Measurements from ENCODE around the gene SLC2A9. TPM values are rescaled to one million over a fixed set of nuclear protein-coding genes. Genes with fewer than 3 reads are reported as not detected.

SLC2A9 gene
- total RNA-seq, 3 donors from 2014 or later, result 6.2 to 10.7 (median 9.5) TPM

DNA sequence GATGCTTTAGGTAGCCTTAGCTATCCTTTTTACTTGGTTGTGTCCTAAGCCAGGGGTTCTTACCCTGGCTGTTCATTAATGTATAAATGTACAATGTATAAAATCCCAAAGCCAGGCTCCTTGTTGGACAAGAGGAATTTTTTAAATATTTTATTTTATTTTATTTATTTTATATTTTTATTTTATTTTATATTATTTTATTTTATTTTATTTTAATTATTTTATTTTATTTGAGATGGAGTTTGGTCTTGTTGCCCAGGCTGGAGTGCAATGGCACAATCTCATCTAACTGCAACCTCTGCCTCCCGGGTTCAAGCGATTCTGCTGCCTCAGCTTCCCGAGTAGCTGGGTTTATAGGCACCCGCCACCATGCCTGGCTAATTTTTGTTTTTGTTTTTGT is 8.1 kb upstream of the SLC2A9 start:
- peaks cover 5 to 14% of the 10 kb centered on the region in 2 donors for H3K4me1 ChIP-seq
- H3K27me3 ChIP-seq, result no peaks in the 10 kb centered on the region
- no peak overlapping the region for H3K4me3 ChIP-seq
- no peak for DNase-seq (ENCODE audit: low spot score in 2 of 2)
- H3K9me3 ChIP-seq, result no peaks in the 10 kb centered on the region
- no peaks in the 10 kb centered on the region for H3K36me3 ChIP-seq
- no peak overlapping the region for H3K27ac ChIP-seq
- intact Hi-C loops (cut with DNase I; ENCODE audit: low total_unique reads), result no loop called here
- TF ChIP-seq POLR2A (IDR thresholded peaks at IDR 0.05) (no peak), POLR2AphosphoS5 (IDR thresholded peaks at IDR 0.05) (no peak)
- TF ChIP-seq, protein P1, sequence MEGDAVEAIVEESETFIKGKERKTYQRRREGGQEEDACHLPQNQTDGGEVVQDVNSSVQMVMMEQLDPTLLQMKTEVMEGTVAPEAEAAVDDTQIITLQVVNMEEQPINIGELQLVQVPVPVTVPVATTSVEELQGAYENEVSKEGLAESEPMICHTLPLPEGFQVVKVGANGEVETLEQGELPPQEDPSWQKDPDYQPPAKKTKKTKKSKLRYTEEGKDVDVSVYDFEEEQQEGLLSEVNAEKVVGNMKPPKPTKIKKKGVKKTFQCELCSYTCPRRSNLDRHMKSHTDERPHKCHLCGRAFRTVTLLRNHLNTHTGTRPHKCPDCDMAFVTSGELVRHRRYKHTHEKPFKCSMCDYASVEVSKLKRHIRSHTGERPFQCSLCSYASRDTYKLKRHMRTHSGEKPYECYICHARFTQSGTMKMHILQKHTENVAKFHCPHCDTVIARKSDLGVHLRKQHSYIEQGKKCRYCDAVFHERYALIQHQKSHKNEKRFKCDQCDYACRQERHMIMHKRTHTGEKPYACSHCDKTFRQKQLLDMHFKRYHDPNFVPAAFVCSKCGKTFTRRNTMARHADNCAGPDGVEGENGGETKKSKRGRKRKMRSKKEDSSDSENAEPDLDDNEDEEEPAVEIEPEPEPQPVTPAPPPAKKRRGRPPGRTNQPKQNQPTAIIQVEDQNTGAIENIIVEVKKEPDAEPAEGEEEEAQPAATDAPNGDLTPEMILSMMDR (IDR thresholded peaks at IDR 0.05), result no peak

DNA sequence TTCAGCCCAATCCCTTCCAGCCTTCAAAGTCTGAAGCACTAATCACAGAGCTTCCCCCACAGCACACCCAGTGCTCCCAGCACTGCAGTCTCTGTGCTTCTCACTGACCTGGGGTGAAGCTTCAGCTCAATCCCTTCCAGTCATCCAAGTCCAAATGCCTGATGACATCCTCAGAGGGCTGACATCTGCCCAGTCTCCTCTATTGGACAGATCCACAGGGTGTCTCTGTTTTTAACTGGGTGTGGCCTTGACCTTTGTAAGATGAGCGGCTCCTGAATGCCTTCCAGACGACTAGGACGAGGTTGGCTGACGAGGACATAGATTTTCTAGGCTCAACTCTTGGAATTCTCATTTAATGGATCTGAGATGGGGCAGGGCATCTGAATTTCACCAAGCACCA is 7.6 kb upstream of the SLC2A9 start:
- peaks cover 5 to 12% of the 10 kb centered on the region in 2 donors for H3K4me1 ChIP-seq
- TF ChIP-seq, protein P1 (IDR thresholded peaks at IDR 0.05), result no peak
- TF ChIP-seq POLR2AphosphoS5 (IDR thresholded peaks at IDR 0.05) (no peak), POLR2A (IDR thresholded peaks at IDR 0.05) (no peak)
- no peak overlapping the region for H3K4me3 ChIP-seq
- H3K36me3 ChIP-seq, result no peaks in the 10 kb centered on the region
- no peak for DNase-seq (ENCODE audit: low spot score in 2 of 2)
- intact Hi-C loops (cut with DNase I; ENCODE audit: low total_unique reads), result no loop called here
- H3K27me3 ChIP-seq, result no peaks in the 10 kb centered on the region
- no peaks in the 10 kb centered on the region for H3K9me3 ChIP-seq
- H3K27ac ChIP-seq, result no peak overlapping the region

DNA sequence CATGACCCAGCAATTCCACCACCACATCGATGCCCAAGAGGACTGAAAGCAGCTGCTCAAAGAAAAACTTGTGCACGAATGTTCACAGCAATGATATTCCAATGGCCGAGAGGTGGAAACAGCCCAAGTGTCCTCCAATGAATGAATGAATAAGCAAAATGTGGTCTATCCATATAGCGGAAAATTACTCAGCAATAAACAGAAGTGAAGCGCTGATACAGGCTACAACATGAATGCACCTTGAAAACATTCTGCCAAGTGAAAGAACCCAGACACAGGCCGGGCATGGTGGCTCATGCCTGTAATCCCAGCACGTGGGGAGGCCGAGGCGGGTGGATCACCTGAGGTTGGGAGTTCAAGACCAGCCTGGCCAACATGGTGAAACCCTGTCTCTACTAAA is 5.2 kb upstream of the SLC2A9 start:
- intact Hi-C loops (cut with DNase I; ENCODE audit: low total_unique reads), result no loop called here
- no peaks in the 10 kb centered on the region for H3K27me3 ChIP-seq
- no peaks in the 10 kb centered on the region for H3K9me3 ChIP-seq
- DNase-seq (ENCODE audit: low spot score in 2 of 2), result no peak
- no peak overlapping the region for H3K27ac ChIP-seq
- TF ChIP-seq POLR2A (IDR thresholded peaks at IDR 0.05), result no peak
- no peak for TF ChIP-seq POLR2AphosphoS5 (IDR thresholded peaks at IDR 0.05)
- TF ChIP-seq, protein P1 (IDR thresholded peaks at IDR 0.05), result no peak
- no peak overlapping the region for H3K4me3 ChIP-seq
- no peaks in the 10 kb centered on the region for H3K36me3 ChIP-seq
- H3K4me1 ChIP-seq, result no peaks in the 10 kb centered on the region

DNA sequence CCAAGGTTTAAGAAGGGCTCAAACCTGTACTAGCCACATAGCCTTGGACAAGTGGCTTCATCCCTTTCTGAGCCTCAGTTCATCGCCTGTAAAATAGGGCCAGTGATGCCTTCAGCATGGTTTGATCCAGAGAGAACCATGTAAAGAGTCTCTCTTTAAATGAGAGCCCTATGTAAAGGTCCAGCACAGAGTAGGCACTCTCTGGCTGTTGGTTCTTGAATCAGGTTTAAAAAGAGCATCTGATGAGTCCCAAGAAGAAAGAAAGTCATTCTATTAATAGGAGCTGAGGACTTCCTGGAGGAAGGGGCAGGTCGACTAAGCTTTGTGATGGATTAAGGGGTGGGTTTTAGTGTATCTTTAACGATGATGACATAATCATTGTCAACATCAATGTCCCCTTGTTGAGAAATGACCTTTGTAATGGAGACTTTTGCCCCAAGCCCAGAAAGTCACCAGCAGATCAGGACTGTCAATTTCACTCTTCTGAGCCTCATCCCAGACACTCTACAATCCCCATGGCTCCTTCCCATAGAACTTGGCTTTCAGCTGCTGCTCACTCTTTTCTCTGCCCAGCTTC is 4.0 kb upstream of the SLC2A9 start:
- intact Hi-C loops (cut with DNase I; ENCODE audit: low total_unique reads), result no loop called here
- TF ChIP-seq, protein P1 (IDR thresholded peaks at IDR 0.05), result no peak
- TF ChIP-seq POLR2AphosphoS5 (IDR thresholded peaks at IDR 0.05) (no peak), POLR2A (IDR thresholded peaks at IDR 0.05) (no peak)
- Histone ChIP-seq H3K9me3 (no peaks in the 10 kb centered on the region), H3K4me1 (no peaks in the 10 kb centered on the region), H3K36me3 (no peaks in the 10 kb centered on the region), H3K4me3 (no peak overlapping the region), H3K27me3 (no peaks in the 10 kb centered on the region), H3K27ac (no peak overlapping the region)
- no peak for DNase-seq (ENCODE audit: low spot score in 2 of 2)

DNA sequence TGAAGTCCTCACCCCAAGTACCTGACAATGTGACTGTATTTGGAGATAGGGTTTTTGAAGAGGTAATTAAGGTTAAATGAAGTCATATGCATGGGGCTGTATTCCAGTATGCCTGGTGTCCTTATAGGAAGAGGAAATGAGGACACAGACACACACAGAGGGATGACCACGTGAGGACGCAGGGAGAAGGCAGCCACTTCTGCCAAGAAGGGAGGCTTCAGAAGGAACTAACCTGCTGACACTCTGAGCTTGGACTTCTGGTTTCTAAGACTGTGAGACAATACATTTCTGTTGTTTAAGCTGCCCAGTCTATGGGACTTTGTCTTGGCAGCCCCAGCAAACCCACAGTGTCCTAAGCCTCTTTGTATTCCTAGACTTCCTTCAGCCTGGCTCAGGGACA is 3.0 kb upstream of the SLC2A9 start:
- Histone ChIP-seq H3K4me3 (no peak overlapping the region), H3K27me3 (no peaks in the 10 kb centered on the region), H3K27ac (peak overlapping the region; percentile 40 to 73), H3K36me3 (no peaks in the 10 kb centered on the region), H3K4me1 (no peaks in the 10 kb centered on the region), H3K9me3 (no peaks in the 10 kb centered on the region)
- intact Hi-C loops (cut with DNase I; ENCODE audit: low total_unique reads), result no loop called here
- TF ChIP-seq POLR2A (IDR thresholded peaks at IDR 0.05) (no peak), POLR2AphosphoS5 (IDR thresholded peaks at IDR 0.05) (no peak)
- TF ChIP-seq, protein P1 (IDR thresholded peaks at IDR 0.05), result no peak
- peak in 1 of 2 donors; percentile 61 for DNase-seq (ENCODE audit: low spot score in 2 of 2)
